Epithelial cell of proximal tubule (primary cell): ENCODE measurements around the gene ST7. TPM values are rescaled to one million over a fixed set of nuclear protein-coding genes. Genes with fewer than 3 reads are reported as not detected.
A peak's percentile ranks its signal among the peaks of the same experiment; 100 is the strongest.

Source experiments
- DNase-seq: peaks from one replicate; pipeline ENCODE4 v3.0.0-alpha.2; 2011; ENCODE audit warnings: low read depth
- H3K4me3 ChIP-seq: 2 replicates; pipeline ENCODE4 v1.5.1; 2011; ENCODE audit warnings: low read depth, mild to moderate bottlenecking, low read length
- total RNA-seq: library from RNA; depleted of rRNA; stranded (reverse); fragments of >200 nt; gene quantifications from 2 replicates; pipeline ENCODE4 v1.2.3, GENCODE V29; 2015
- TF ChIP-seq, protein P1 (sequence below): conservative IDR thresholded peaks from 2 replicates; pipeline ENCODE4 v1.5.1; 2012; ENCODE audit warnings: low read depth, mild to moderate bottlenecking, low read length

The ST7 gene
- total RNA-seq, 1 donor from 2014 or later, result 19.4 TPM

DNA sequence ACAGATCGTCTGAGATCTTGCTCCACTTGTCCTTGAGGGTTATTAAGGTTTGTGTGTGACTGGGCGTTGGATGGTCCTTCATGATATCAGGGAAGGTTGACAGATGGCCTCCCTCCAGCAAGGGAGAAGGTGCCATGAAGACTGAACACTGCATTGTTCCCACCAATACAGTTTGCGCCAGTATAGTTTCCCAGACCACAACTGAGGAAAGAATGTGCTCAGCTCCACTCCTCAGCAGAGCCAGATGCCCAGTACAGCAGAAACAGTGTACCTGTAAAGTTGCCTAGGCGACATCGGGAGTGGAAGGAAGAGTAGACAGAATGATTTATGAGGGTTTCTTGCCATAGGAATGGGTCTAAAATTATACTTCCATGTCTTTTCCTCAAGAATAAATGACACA lies 137.5 kb downstream of the ST7 start:
- TF ChIP-seq, protein P1, sequence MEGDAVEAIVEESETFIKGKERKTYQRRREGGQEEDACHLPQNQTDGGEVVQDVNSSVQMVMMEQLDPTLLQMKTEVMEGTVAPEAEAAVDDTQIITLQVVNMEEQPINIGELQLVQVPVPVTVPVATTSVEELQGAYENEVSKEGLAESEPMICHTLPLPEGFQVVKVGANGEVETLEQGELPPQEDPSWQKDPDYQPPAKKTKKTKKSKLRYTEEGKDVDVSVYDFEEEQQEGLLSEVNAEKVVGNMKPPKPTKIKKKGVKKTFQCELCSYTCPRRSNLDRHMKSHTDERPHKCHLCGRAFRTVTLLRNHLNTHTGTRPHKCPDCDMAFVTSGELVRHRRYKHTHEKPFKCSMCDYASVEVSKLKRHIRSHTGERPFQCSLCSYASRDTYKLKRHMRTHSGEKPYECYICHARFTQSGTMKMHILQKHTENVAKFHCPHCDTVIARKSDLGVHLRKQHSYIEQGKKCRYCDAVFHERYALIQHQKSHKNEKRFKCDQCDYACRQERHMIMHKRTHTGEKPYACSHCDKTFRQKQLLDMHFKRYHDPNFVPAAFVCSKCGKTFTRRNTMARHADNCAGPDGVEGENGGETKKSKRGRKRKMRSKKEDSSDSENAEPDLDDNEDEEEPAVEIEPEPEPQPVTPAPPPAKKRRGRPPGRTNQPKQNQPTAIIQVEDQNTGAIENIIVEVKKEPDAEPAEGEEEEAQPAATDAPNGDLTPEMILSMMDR, result no peak
- H3K4me3 ChIP-seq, result no peak overlapping the region
- no peak for DNase-seq

DNA sequence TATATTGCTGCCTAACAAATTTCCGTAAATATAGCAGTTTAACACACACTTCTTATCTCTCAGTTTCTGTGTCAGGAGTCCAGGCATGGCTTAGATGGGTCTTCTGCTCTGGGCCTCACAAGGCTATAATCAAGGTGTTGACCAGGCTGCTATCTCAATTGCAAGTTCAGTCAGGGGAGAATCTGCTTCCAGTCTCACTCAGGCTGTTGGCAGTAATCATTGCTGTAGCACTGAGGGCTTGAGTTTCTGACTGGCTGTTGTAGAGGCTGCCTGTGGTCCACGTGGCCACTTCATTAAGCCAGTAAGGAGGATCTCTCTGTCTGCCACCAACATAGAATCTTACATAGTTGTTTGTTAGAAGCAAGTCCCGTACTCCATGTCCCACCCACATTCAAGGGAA lies 138.4 kb downstream of the ST7 start:
- TF ChIP-seq, protein P1, result no peak
- no peak overlapping the region for H3K4me3 ChIP-seq
- DNase-seq, result no peak

- no peak overlapping the region for H3K4me3 ChIP-seq
- TF ChIP-seq, protein P1, result no peak
- DNase-seq, result no peak
Observed at GRCh38 chr7:117092785-117093184, 139.5 kb downstream of the ST7 start.

DNA sequence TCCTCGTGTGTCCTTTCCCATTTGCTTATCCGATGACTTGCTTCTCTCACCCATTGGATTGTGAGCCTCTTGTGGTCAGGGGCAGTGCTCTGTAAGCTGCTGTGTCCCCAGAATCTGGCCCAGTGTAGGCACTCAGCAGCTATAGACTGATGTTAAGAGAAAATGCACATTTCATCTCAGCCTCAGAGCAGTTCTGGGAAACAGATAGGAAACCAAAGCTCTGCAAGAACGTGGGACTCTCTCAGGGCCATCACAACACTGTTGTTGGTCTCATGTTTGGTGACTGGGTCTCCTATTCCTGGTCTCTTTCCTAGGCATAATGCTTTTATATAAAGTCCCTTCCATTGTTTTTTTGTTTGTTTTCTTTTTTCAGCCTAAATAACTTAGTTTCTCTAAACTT lies 141.2 kb downstream of the ST7 start:
- DNase-seq, result no peak
- H3K4me3 ChIP-seq, result no peak overlapping the region
- TF ChIP-seq, protein P1, result no peak

DNA sequence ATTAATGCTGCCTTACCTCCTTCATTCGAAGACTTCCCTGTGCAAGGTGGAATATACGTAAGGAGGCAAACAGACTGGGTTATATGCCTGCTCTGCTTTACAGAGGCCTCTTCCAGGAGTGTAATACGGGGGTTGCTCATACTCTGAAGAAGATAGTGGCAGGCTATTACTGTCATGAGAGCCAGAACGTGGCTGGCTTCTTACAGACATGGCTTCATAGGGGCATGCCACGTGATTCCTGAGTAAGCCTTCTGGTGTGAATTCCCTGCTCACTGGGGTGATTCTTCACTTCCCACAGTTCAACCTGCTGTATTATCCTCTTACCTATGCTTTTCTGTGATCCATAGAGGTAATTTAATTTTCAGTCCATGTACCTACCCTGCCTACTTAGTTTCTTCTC lies 141.8 kb downstream of the ST7 start:
- no peak overlapping the region for H3K4me3 ChIP-seq
- peak; percentile 44 for DNase-seq
- TF ChIP-seq, protein P1, result no peak

DNA sequence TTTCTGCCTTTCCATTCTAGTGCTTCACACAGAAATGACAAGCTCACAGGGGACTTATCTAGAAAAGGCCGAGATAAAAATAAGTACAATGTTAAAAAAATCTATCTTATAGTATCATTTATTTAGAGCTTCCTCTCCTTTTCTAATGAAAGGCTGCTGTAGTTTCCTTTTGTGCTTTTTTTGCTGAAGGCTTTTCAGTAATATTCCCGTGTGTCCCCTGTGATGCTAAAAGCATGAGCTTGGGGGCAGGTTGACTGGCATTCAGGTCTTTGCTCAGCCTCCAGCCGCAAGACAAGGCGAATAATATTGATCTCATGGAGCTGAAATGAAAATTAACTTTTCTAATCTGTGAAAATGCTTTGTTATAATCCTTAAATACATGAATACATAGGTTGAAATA lies 143.0 kb downstream of the ST7 start:
- no peak overlapping the region for H3K4me3 ChIP-seq
- DNase-seq, result no peak
- TF ChIP-seq, protein P1, result no peak

- DNase-seq, result no peak
- TF ChIP-seq, protein P1, result no peak
- no peak overlapping the region for H3K4me3 ChIP-seq
Observed at GRCh38 chr7:117096942-117097341, 143.6 kb downstream of the ST7 start.
